Measurements from ENCODE around the gene TMEM151A. TPM values are rescaled to one million over a fixed set of nuclear protein-coding genes. Genes with fewer than 3 reads are reported as not detected.

TMEM151A gene
- total RNA-seq, 2 donors from 2014 or later, result 0.37 to 0.47 TPM

DNA sequence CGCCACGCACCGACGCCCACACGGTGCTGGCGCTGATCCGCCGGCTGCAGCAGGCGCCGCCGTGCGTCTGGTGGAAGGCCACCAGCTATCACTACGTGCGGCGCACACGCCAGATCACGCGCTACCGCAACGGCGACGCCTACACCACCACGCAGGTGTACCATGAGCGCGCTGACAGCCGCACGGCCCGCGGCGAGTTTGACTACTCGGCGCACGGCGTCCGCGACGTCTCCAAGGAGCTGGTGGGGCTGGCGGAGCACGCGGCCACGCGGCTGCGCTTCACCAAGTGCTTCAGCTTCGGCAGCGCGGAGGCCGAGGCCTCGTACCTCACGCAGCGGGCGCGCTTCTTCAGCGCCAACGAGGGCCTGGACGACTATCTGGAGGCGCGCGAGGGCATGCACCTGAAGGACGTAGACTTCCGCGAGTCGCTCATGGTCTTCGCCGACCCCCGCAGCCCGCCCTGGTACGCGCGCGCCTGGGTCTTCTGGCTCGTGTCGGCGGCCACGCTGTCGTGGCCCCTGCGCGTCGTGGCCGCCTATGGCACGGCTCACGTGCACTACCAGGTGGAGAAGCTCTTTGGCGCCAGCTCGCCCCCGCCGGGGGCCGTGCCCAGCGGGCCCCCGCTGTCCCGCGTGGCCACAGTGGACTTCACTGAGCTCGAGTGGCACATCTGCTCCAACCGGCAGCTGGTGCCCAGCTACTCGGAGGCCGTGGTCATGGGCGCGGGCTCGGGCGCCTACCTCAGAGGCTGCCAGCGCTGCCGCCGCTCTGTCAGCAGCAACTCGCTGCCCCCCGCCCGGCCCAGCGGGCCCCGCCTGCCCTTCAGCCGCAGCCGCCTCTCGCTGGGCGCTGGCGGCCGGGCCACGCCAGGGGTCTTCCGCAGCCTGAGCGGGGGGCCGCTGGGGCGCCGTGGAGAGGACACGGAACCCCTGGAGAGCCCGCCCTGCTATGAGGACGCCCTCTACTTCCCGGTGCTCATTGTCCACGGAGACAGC lies 3.2 kb downstream of the TMEM151A start:
- no peak for DNase-seq
- Histone ChIP-seq H3K4me3 (no peak overlapping the region), H3K27me3 (peaks cover 15% of the 10 kb centered on the region), H3K9me3 (no peaks in the 10 kb centered on the region), H3K36me3 (no peaks in the 10 kb centered on the region), H3K4me1 (peaks cover 5% of the 10 kb centered on the region), H3K27ac (no peak overlapping the region), H3K9ac (ENCODE audit: low read depth in 2 of 2, low read length in 2 of 2) (no peak overlapping the region)
- intact Hi-C loops (cut with DNase I), result no loop called here
- TF ChIP-seq, protein P1, sequence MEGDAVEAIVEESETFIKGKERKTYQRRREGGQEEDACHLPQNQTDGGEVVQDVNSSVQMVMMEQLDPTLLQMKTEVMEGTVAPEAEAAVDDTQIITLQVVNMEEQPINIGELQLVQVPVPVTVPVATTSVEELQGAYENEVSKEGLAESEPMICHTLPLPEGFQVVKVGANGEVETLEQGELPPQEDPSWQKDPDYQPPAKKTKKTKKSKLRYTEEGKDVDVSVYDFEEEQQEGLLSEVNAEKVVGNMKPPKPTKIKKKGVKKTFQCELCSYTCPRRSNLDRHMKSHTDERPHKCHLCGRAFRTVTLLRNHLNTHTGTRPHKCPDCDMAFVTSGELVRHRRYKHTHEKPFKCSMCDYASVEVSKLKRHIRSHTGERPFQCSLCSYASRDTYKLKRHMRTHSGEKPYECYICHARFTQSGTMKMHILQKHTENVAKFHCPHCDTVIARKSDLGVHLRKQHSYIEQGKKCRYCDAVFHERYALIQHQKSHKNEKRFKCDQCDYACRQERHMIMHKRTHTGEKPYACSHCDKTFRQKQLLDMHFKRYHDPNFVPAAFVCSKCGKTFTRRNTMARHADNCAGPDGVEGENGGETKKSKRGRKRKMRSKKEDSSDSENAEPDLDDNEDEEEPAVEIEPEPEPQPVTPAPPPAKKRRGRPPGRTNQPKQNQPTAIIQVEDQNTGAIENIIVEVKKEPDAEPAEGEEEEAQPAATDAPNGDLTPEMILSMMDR (IDR thresholded peaks at IDR 0.05), result no peak

DNA sequence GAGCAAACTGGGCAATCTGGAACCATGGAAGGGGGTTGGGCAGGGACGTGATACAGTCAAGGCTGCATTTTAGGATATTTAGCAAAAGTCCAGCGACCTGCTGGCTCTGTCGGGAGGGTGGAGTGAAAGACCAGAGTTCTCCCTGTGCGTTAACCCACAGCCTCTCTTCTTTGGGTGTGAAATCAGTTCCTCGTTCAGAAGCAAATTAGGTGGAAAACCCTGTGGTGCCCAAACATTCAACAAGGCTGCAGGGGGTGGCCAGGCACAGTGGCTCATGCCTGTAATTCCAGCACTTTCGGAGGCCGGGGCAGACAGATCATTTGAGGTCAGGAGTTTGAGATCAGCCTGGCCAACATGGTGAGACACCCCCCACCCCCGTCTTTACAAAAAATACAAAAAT lies 5.9 kb downstream of the TMEM151A start:
- Histone ChIP-seq H3K9me3 (no peaks in the 10 kb centered on the region), H3K9ac (ENCODE audit: low read depth in 2 of 2, low read length in 2 of 2) (no peak overlapping the region), H3K4me1 (no peaks in the 10 kb centered on the region), H3K4me3 (no peak overlapping the region), H3K27ac (no peak overlapping the region), H3K27me3 (peaks cover under 1% of the 10 kb centered on the region), H3K36me3 (no peaks in the 10 kb centered on the region)
- TF ChIP-seq, protein P1 (IDR thresholded peaks at IDR 0.05), result no peak
- DNase-seq, result no peak
- intact Hi-C loops (cut with DNase I), result no loop called here

DNA sequence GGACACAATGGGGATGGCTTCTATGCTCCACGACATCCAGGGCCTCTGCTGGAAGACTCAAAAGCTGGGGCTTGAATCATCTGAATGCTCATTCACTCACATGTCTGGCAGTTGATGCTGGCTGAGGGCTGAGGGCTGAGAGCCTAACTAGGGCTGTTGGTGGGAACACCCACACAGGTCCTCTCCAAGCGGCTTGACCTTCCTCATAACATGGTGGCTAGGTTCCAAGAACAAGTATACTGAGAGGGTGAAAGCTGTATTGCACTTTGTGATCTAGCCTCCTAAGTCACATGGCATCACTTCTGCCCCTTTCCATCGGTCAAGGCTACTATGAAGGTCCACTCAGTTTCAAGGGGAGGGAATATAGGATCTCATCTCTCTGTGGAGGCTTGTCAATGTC lies 7.5 kb downstream of the TMEM151A start:
- H3K4me1 ChIP-seq, result no peaks in the 10 kb centered on the region
- no peak overlapping the region for H3K4me3 ChIP-seq
- H3K27ac ChIP-seq, result no peak overlapping the region
- no peaks in the 10 kb centered on the region for H3K27me3 ChIP-seq
- no peaks in the 10 kb centered on the region for H3K9me3 ChIP-seq
- TF ChIP-seq, protein P1 (IDR thresholded peaks at IDR 0.05), result no peak
- intact Hi-C loops (cut with DNase I), result no loop called here
- H3K36me3 ChIP-seq, result no peaks in the 10 kb centered on the region
- DNase-seq, result no peak
- H3K9ac ChIP-seq (ENCODE audit: low read depth in 2 of 2, low read length in 2 of 2), result no peak overlapping the region

DNA sequence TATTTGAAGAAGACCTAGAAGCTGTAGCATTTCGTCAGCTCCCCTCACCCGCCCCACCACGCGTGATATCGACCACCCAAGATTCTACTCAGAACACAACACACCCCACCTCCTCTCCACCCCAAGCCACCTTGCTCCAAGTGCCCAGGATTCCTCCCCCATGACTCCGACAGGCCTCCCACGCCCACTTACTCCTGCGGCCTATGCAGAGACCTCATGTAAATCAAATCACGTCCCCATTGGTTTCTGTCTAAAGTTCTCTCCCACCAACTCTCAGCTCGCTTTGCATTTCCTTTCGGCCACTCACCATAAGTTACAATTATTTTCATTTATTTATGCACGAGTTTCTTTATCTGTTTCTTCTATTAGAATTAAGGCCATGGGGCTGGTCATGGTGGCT lies 11.0 kb downstream of the TMEM151A start:
- TF ChIP-seq, protein P1 (IDR thresholded peaks at IDR 0.05), result no peak
- intact Hi-C loops (cut with DNase I), result no loop called here
- Histone ChIP-seq H3K4me3 (no peak overlapping the region), H3K36me3 (no peaks in the 10 kb centered on the region), H3K9me3 (no peaks in the 10 kb centered on the region), H3K27ac (no peak overlapping the region), H3K4me1 (no peaks in the 10 kb centered on the region), H3K27me3 (no peaks in the 10 kb centered on the region), H3K9ac (ENCODE audit: low read depth in 2 of 2, low read length in 2 of 2) (no peak overlapping the region)
- no peak for DNase-seq

DNA sequence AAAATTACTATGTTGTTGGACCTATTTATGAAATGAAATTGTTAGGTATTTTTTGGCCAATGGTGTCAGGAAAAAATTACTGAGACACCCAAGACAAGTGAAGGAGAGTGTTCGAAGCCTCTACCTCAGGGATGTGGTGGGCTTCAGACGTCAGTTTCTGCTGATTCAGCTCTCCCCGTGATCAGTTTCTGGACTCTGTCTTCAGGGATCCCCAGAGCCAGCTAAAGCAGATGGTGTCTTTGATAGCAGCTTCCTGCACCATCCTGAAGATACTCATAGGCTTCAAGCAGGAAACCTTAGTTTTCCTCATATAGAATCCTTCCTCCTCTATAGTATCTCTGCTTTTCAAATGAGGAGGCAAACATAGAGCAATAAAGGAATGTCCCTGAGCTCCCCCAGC lies 17.8 kb downstream of the TMEM151A start:
- Histone ChIP-seq H3K36me3 (no peaks in the 10 kb centered on the region), H3K4me3 (no peak overlapping the region), H3K27me3 (no peaks in the 10 kb centered on the region), H3K9ac (ENCODE audit: low read depth in 2 of 2, low read length in 2 of 2) (no peak overlapping the region), H3K4me1 (peaks cover 5% of the 10 kb centered on the region), H3K27ac (no peak overlapping the region), H3K9me3 (no peaks in the 10 kb centered on the region)
- DNase-seq, result no peak
- TF ChIP-seq, protein P1 (IDR thresholded peaks at IDR 0.05), result no peak
- intact Hi-C loops (cut with DNase I), result no loop called here

Measured in colonic mucosa (tissue), 4 donors.